SIG-M5 (cell line): ENCODE measurements around the gene SNX2.

Experiments used
- DNase-seq: peaks from one replicate; lab custom pipeline; 2025; lab: John Stamatoyannopoulos, UW

The SNX2 gene

GRCh38 chr5:122772446-122772845 is 2.4 kb upstream of the SNX2 start:
- DNase-seq: no peak

GRCh38 chr5:122773619-122774018 is 1.3 kb upstream of the SNX2 start:
- DNase-seq: no peak

GRCh38 chr5:122774519-122774860 is 390 bp upstream of the SNX2 start:
- DNase-seq: no peak

GRCh38 chr5:122775550-122776542 is 966 bp downstream of the SNX2 start:
- DNase-seq: peak; percentile 55

- no peak for DNase-seq
Observed at GRCh38 chr5:122778157-122778556, 3.3 kb downstream of the SNX2 start.

GRCh38 chr5:122779451-122779850 is 4.6 kb downstream of the SNX2 start:
- no peak for DNase-seq

GRCh38 chr5:122780296-122780695 is 5.4 kb downstream of the SNX2 start:
- no peak for DNase-seq

GRCh38 chr5:122781465-122781864 is 6.6 kb downstream of the SNX2 start:
- no peak for DNase-seq

GRCh38 chr5:122785294-122785693 is 10.4 kb downstream of the SNX2 start:
- no peak for DNase-seq

GRCh38 chr5:122788371-122788770 is 13.5 kb downstream of the SNX2 start:
- no peak for DNase-seq

GRCh38 chr5:122788996-122789395 is 14.1 kb downstream of the SNX2 start:
- no peak for DNase-seq

- DNase-seq: no peak
Observed at GRCh38 chr5:122789461-122790171, 14.7 kb downstream of the SNX2 start.

GRCh38 chr5:122790354-122791103 is 15.6 kb downstream of the SNX2 start:
- DNase-seq: no peak

- DNase-seq: no peak
Observed at GRCh38 chr5:122805481-122805880, 30.6 kb downstream of the SNX2 start.

- DNase-seq: no peak
Observed at GRCh38 chr5:122810405-122810804, 35.5 kb downstream of the SNX2 start.

GRCh38 chr5:122815218-122815767 is 40.4 kb downstream of the SNX2 start:
- no peak for DNase-seq

GRCh38 chr5:122816756-122817155 is 41.9 kb downstream of the SNX2 start:
- no peak for DNase-seq

GRCh38 chr5:122831984-122832383 is 57.1 kb downstream of the SNX2 start:
- no peak for DNase-seq

GRCh38 chr5:122835681-122836080 is 60.8 kb downstream of the SNX2 start:
- DNase-seq: no peak

GRCh38 chr5:122836947-122837346 is 62.1 kb downstream of the SNX2 start:
- no peak for DNase-seq

GRCh38 chr5:122839731-122840130 is 64.9 kb downstream of the SNX2 start:
- DNase-seq: no peak

- DNase-seq: no peak
Observed at GRCh38 chr5:122842016-122842580, 67.2 kb downstream of the SNX2 start.
